GM21360 (cell line): ENCODE results near the gene PPP2R5E.
A peak's percentile ranks its signal among the peaks of the same experiment; 100 is the strongest.

ENCODE experiments used
- ATAC-seq: cut with Tn5 transposase; IDR thresholded peaks from one replicate; pipeline ENCODE4 v1.9.1; 2021; ENCODE audit warnings: mild to moderate bottlenecking, moderate library complexity; ENCODE audit not compliant: unreplicated experiment

PPP2R5E gene

GRCh38 chr14:63474111-63474510, 69.1 kb downstream of the PPP2R5E start:
- ATAC-seq: no peak

- ATAC-seq: no peak
These were observed 70.0 kb downstream of the PPP2R5E start for GRCh38 chr14:63472986-63473788.

GRCh38 chr14:63470962-63471793, 72.0 kb downstream of the PPP2R5E start:
- peak; percentile 87 for ATAC-seq

GRCh38 chr14:63468294-63468693, 74.9 kb downstream of the PPP2R5E start:
- no peak for ATAC-seq

- no peak for ATAC-seq
These were observed 75.6 kb downstream of the PPP2R5E start for GRCh38 chr14:63467440-63468072.

- no peak for ATAC-seq
These were observed 77.8 kb downstream of the PPP2R5E start for GRCh38 chr14:63465347-63465746.

GRCh38 chr14:63460680-63461369, 82.4 kb downstream of the PPP2R5E start:
- ATAC-seq: no peak

DNA sequence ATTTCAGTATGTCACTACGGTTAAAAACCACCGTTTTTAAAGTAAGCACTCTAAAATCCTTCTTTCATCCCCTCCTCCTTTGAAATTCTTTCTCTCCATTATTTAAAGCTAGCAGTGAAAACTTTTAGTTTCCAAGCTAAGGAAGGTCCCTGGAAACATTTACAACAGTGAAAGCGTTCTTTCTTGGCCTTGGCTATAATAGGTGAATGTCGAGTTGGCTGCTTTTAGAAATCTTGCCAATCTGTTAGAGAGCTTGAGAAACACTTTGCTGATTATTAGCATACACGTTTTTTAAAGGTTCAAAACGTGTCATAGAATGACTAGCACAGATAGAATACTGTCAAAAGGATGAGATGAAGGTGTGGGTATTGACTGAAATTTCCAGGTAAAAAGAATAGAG, 83.4 kb downstream of the PPP2R5E start:
- no peak for ATAC-seq

DNA sequence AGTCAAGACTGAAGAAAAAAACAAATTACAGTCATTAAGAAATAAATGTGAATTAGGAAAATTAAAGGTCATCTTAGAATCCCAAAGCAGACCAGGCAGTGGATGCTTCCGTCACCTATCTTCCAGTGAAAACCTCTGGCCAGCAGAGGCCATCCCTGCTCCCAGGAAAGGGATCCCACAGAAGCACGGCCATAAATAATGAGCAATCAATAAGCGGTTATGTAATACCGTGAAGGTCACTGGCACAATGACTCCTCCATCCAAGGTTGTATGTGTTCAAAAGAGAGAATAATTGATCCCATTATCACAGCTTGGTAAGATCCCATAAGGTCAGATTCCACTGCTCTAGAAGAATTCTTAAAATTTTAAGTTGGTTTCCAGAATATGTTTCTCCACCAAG, 85.7 kb downstream of the PPP2R5E start:
- no peak for ATAC-seq

- no peak for ATAC-seq
These were observed 88.1 kb downstream of the PPP2R5E start for GRCh38 chr14:63454863-63455622.

GRCh38 chr14:63454436-63454835, 88.7 kb downstream of the PPP2R5E start:
- no peak for ATAC-seq

GRCh38 chr14:63453443-63453936, 89.7 kb downstream of the PPP2R5E start:
- ATAC-seq: no peak

DNA sequence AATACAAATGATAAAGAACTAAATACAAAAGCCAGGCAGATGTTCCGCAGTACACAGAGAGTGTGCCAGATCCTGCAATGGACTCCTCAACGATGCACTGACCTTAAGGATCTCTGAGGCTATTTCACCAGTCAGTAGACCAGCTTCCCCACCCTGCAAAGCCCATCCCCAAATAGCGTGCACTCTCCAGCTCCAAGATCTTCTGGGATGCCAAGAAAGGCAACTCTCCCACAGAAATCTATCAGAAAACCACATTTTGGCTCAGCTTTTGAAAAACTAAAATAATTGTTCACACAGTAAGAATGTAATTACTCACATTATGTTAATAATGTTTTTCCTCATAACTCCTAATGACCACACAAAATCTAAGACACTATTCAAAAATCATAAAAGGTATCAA, 90.4 kb downstream of the PPP2R5E start:
- no peak for ATAC-seq

- ATAC-seq: no peak
These were observed 94.3 kb downstream of the PPP2R5E start for GRCh38 chr14:63448841-63449240.

DNA sequence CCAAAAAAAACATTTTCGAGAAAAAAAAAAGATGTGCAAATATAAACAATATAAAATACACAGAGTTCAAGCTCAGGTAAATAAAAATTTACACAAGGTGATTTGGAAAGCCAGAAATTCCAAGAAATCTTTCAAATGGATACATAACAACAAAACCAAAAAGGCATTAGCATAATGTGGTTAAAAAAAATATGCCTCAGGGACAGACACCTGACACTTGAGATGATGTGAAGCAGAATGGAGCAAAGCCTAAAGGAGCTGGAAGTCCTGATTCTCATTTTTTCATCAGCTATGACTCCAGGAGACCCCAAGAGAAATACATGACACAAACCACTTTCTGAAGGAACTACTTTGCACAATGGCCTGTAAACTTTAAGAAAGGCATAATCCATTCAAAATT, 98.6 kb downstream of the PPP2R5E start:
- ATAC-seq: no peak

- ATAC-seq: no peak
These were observed 99.2 kb downstream of the PPP2R5E start for GRCh38 chr14:63443988-63444387.

DNA sequence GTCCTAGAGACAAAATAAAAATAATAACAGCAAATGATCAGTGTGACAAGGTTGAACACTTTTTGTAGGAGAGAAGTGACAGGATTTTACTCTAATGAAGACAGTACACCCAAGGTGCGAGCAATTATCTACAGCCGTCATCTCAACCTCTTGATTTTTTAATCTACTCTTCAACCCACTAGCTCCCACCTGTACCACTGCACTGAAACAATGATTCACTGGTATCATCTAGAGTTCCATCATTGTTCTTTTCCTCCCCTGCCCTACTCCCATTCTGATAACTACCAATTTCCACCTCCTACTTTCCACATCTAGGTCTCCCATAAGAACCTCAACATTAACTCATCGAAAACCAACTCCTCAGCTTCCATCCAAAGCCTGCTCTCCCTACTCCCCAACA, 99.8 kb downstream of the PPP2R5E start:
- no peak for ATAC-seq

DNA sequence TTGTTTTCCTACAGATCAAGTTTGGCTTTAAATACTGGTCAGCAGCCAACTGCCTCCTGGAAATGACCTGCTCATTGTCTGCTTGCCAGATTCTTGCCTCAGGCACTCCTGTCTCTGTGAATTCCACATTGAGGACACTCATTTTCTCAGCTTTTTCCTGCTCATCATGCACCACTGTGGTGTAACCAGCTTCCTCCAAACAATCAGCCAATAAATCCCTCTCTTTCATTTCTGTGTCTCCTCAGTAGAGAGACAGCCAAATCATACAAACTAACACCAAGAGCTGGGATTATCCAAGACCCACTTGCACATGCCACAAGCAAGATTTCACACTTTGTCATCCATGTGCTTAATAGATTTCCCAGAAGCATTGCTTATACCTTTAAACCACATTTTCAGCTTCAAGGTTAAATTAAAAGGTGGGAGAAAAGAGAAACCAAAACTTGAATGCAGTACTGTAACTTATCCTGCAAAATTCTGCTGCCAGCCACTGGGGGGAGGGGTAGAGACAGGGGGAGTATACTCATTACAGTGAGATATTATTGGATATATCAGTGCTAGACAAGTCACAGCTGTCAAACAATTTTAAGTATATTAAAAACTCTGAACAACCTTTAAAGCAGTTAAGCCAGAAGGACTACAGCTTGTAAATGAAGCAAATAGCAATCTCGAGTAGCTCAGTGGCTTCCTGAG, 105.0 kb downstream of the PPP2R5E start:
- ATAC-seq: no peak

DNA sequence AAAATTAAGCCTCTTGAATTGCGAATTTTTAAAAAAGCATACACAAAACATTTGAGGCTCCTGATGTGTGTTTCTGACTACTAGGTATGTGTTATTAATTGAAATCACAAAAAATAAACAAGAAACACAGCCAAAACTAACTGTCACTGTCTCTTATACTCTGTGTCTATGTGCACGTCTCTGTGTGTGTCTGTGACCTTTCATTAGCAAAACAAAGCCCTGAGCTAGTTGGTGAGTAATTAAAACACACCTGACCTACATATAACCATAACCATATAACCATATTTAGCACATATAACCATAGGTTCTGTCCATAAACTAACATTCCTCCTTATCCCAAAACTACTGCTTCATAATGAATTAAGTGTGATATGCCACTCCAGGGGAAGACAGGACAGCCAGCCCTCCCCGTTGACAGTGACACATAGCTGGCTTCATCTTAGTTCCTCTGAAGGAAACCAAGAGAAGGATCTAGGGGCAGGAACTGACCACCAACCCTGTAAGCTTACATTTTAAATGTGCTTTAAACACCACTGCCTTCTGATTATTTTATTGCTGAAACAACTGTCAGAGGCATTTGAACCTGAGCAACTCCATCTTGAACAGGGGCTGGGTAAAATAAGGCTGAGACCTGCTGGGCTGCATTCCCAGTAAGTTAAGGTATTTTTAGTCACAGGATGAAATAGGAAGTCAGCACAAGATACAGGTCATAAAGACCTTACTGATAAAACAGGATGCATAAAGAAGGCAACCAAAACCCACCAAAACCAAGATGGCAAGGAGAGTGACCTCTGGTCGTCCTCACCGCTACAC, 106.7 kb downstream of the PPP2R5E start:
- no peak for ATAC-seq
